Subcutaneous adipose tissue (tissue), 4 donors: ENCODE data around the gene WDFY1. TPM values are rescaled to one million over a fixed set of nuclear protein-coding genes. Genes with fewer than 3 reads are reported as not detected.

Experiments
- total RNA-seq, 4 donors: library from RNA; depleted of rRNA; stranded (reverse); fragments of >200 nt; gene quantifications; one replicate each; pipeline ENCODE4 v1.1.0, GENCODE V29; 2016
- TF ChIP-seq, protein P1 (sequence below): fragments of 450-650 bp; IDR thresholded peaks from one replicate; pipeline ENCODE4 v1.5.1; 2016; ENCODE audit warnings: low read depth, mild to moderate bottlenecking, control low read depth, antibody characterized with exemption, moderate library complexity

The WDFY1 gene
- total RNA-seq, 4 donors from 2014 or later = 38.1 to 55.2 (median 45.6) TPM

DNA sequence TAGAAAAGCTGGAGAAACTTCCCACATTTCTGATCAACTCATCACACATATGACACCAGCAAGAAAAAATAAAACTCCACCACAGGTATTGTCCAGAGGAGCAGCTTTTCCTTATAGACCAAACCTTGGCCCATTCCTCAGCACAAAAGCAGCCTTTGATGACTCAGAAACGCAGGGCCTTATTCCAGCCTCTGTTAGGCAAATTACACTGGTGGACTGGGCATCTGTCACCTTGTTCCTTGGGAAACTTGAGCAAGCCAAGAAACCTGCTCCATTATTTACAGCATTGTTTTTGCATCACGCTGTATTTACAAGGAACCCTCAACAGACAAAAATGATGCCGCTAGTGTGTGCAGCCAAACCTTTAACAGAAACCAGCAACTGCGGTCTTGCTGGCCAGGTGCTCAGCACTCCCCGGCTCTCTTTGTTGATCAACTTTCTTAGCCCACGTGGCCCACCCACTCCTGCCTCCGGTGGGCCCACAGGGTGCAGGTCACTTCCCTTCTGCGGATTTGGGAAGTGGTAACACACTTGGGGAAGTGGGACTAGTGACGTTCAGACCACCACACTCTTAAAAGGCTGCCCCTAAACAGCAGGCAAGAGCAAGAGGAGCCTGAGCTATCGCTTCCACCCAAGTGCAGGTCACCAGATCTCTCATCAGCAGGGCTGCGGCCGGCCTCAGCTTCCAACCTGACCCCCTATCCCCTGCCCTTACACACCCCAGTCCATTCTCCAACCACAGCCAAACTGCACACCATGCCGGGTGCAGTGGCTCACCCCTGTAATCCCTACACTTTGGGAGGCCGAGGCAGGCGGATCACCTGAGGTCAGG, 109.2 kb downstream of the WDFY1 start:
- TF ChIP-seq, protein P1, sequence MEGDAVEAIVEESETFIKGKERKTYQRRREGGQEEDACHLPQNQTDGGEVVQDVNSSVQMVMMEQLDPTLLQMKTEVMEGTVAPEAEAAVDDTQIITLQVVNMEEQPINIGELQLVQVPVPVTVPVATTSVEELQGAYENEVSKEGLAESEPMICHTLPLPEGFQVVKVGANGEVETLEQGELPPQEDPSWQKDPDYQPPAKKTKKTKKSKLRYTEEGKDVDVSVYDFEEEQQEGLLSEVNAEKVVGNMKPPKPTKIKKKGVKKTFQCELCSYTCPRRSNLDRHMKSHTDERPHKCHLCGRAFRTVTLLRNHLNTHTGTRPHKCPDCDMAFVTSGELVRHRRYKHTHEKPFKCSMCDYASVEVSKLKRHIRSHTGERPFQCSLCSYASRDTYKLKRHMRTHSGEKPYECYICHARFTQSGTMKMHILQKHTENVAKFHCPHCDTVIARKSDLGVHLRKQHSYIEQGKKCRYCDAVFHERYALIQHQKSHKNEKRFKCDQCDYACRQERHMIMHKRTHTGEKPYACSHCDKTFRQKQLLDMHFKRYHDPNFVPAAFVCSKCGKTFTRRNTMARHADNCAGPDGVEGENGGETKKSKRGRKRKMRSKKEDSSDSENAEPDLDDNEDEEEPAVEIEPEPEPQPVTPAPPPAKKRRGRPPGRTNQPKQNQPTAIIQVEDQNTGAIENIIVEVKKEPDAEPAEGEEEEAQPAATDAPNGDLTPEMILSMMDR = no peak

DNA sequence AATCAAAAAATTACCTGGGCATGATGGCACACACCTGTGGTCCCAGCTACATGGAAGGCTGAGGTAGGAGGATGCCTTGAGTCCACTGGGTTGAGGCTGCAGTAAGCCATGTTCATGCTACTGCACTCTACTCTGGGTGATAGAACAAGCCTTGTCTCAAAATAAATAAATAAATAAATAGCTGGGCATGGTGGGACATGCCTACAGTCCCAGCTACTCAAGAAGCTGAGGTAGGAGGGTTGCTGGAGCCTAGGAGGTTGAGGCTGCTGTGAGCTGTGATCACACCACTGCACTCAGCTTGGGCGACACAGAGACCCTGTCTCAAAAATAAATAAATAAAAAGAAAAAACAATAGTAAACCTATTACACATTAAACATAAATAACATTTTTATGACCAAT, 110.7 kb downstream of the WDFY1 start:
- TF ChIP-seq, protein P1 = no peak

DNA sequence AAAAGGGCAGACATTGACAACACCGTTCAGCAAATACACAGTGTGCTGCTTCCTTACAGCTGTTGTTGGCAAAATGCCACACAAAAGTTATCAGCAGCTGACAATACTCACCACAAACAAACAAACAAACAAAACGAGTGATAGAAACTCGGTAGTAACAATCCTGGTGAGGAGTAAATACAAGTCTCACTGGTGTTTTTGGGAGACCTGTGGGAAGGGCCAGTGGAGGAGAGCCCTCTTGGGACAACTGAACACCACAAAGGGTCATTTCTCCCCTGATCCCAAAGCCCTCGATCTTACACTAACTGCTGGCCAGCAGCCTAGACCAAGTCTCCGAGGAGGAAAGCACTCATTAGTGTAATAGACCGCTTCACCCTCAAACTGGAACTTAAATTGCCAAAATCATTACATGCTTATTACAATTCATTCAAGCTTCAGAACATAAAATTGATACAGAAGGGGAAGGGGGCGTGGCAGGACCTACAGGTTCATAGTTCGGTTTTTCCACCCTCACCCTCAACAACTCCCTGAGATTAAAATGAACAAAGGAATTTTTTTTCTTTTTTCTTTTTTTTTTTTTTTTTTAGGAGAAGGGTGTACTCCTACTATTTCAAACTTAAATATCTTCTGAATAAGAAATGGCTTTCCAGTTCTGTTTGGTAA, 112.8 kb downstream of the WDFY1 start:
- TF ChIP-seq, protein P1 = no peak

DNA sequence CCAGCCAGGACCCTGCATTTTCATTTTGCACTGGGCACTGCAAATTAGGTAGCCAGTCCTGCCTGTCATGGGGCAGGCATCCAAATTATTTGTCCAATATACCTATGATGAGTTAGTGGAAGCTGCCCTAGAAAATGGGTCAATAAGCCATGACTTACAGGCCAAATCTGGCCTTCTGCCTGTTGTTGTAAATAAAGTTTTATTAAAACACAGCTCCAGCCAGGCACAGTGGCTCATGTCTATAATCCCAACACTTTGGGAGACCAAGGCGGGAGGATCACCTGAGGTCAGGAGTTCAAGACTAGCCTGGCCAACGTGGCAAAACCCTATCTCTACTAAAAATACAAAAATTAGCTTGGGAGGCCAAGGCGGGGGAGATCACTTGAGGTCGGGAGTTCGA, 116.0 kb downstream of the WDFY1 start:
- TF ChIP-seq, protein P1 = no peak

DNA sequence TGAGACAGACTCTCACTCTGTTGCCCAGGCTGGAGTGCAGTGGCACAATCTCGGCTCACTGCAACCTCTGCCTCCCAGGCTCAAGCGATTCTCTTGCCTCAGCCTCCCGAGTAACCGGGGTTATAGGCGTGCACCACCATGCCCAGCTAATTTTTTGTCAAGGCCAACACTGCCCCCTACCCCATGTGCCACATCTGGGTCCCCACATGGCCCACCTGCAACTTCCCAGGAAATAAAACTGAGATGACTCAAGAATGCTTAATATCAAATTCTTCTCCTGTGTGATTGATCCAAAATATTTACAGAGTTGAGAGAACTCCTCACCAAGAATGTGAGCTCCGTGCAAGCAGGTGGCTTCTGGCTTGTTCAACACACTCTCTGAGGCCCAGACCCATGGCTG, 116.8 kb downstream of the WDFY1 start:
- TF ChIP-seq, protein P1 = no peak

DNA sequence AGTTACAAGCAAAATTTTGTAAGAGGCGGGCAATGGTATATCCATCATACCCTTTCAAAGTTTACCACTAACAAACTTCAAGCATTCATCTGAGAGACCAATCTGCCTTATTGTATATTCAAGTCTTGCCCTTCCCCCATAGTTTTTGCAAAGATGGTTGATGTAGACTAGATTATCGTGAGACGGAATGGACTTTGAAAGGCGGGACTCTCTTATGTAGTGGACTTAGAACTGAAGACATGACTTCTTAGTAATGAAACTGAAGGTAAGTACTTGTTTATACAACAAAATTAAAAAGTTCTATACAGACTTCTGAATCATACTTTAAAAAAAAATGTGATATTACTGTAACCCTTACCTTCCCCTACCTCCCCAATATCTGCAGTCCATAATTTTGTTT, 118.1 kb downstream of the WDFY1 start:
- TF ChIP-seq, protein P1 = no peak

Other genes starting within 250 kb of the WDFY1 start
- 1 to 10 TPM in 3 of 4 donors, under 1 TPM in 1; 0.19 to 9.3 (median 1.2) TPM for gene AP1S3, start 107.8 kb downstream of the WDFY1 start, total RNA-seq
- 10 to 100 TPM; 21.8 to 30.4 (median 22.6) TPM for gene MRPL44, start 12.1 kb upstream of the WDFY1 start, total RNA-seq
- 1 to 10 TPM; 3.3 to 8.3 (median 4.7) TPM for gene SERPINE2, start 94.0 kb upstream of the WDFY1 start, total RNA-seq